Subcutaneous abdominal adipose tissue (tissue), 5 donors: ENCODE data around the gene TMEM88.

Experiments
- H3K27ac ChIP-seq: one replicate; pipeline ENCODE4 v1.7.0; 2013; ENCODE audit warnings: low read depth, mild to moderate bottlenecking, inconsistent platforms, low read length, moderate library complexity
- H3K27me3 ChIP-seq, 5 donors: one replicate each; pipeline ENCODE4 v1.7.0; 2013; ENCODE audit warnings: low read length in 5 of 5, inconsistent platforms in 1 of 5; ENCODE audit not compliant: control insufficient read depth in 5 of 5, insufficient read depth in 4 of 5
- H3K36me3 ChIP-seq, 5 donors: one replicate each; pipeline ENCODE4 v1.7.0; 2013; ENCODE audit warnings: low read length in 5 of 5; ENCODE audit not compliant: control insufficient read depth in 5 of 5, insufficient read depth in 5 of 5
- H3K4me1 ChIP-seq, 5 donors: one replicate each; pipeline ENCODE4 v1.7.0; 2013; ENCODE audit warnings: low read length in 5 of 5, mild to moderate bottlenecking in 3 of 5, moderate library complexity in 1 of 5; ENCODE audit not compliant: control insufficient read depth in 5 of 5, insufficient read depth in 5 of 5
- H3K4me3 ChIP-seq, 5 donors: one replicate each; pipeline ENCODE4 v1.7.0; 2013; ENCODE audit warnings: low read length in 5 of 5, low read depth in 1 of 5
- H3K9ac ChIP-seq, 5 donors: one replicate each; pipeline ENCODE4 v1.7.0; 2013; ENCODE audit warnings: low read length in 5 of 5, mild to moderate bottlenecking in 4 of 5, moderate library complexity in 3 of 5
- H3K9me3 ChIP-seq, 5 donors: one replicate each; pipeline ENCODE4 v1.7.0; 2013; ENCODE audit warnings: low read length in 5 of 5; ENCODE audit not compliant: control insufficient read depth in 5 of 5
- donor health status: healthy.
- donor health status: healthy.
- donor health status: healthy.
- donor health status: healthy.
- donor health status: healthy.

The TMEM88 gene

DNA sequence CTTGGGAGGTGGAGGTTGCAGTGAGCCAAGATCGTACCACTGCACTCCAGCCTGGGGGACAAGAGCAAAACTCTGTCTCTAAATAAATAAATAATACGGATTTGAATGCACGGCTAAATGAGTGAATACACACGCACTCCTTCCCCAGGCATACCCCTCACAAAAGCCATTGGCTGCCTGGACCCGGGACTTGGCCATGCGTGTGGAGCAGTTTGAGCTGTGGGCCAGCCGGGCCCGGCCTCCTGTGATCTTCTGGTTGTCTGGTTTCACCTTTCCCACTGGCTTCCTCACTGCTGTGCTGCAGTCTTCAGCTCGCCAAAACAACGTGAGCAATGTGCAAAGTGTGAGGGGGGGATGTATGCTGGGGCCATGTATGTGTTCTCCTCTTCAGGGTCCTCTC is 22.4 kb upstream of the TMEM88 start:
- Histone ChIP-seq H3K36me3 (no peaks in the 10 kb centered on the region), H3K27ac (no peak overlapping the region), H3K4me3 (no peak overlapping the region), H3K27me3 (peaks cover 0 to 5% (median 2%) of the 10 kb centered on the region in 5 donors), H3K9ac (no peak overlapping the region), H3K4me1 (peaks cover 11 to 33% (median 21%) of the 10 kb centered on the region in 5 donors), H3K9me3 (no peaks in the 10 kb centered on the region)

GRCh38 chr17:7833011-7833794 is 21.7 kb upstream of the TMEM88 start:
- Histone ChIP-seq H3K9me3 (no peaks in the 10 kb centered on the region), H3K36me3 (no peaks in the 10 kb centered on the region), H3K4me3 (peak overlapping the region; percentile 66 to 89 (median 87)), H3K27ac (peak overlapping the region; percentile 100), H3K27me3 (peaks cover 0 to 5% (median 2%) of the 10 kb centered on the region in 5 donors), H3K4me1 (peaks cover 11 to 39% (median 26%) of the 10 kb centered on the region in 5 donors), H3K9ac (peak overlapping the region in 3 of 5 donors; percentile 49 to 97 (median 68))

DNA sequence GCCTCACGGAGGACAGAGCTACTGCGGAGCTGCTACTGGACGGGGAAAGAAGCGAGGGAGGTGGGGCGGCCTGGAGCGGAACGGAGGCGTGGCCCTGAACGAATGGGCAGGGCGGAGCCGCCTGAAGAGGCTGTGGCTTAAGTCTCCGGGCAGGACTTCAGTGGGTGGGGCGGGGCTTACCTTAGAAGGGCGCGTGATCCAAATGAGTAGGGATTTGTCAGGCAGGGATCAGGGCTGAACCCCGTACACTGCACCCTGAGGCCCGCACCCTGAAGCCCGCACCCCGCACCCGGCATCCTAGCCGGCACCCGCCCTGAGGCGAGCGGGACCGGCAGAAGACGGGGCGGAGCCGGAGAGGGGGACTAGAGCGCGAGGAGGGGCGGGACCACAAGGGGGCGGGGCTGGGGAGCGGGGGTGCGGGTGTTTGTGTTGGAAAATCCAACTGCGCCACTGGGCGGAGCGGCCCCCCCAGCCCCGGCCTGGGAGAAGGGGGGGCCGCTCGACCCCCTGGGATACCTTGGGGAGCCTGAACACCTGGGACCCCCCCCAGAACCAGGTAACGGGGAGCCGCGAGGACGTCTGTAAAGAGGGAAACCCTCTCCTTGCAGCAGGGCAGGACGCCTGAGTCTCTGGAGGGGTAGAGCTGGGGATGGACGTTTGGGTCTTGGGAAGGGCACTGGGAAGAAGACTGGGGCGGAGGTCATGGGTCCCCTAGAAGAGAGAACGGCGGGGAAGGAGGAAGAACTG is 20.9 kb upstream of the TMEM88 start, which contains the start of gene KDM6B:
KDM6B (plus strand) TSS at position 423 of the 747 bp plus-strand sequence. CDS start 11,338 bp downstream, outside the sequence.
- H3K4me1 ChIP-seq: peaks cover 11 to 45% (median 33%) of the 10 kb centered on the region in 5 donors
- no peaks in the 10 kb centered on the region for H3K36me3 ChIP-seq
- peak within 1 kb of the TSS; percentile 75 to 94 (median 88) for H3K4me3 ChIP-seq
- H3K27ac ChIP-seq: peak within 1 kb of the TSS; percentile 100
- H3K27me3 ChIP-seq: peaks cover 0 to 5% (median 2%) of the 10 kb centered on the region in 5 donors
- H3K9me3 ChIP-seq: no peaks in the 10 kb centered on the region
- H3K9ac ChIP-seq: peak within 1 kb of the TSS; percentile 84 to 97 (median 91)

- H3K27me3 ChIP-seq: peaks cover 0 to 5% (median 2%) of the 10 kb centered on the region in 5 donors
- no peaks in the 10 kb centered on the region for H3K9me3 ChIP-seq
- H3K36me3 ChIP-seq: peaks cover 0 to 2% (median 0%) of the 10 kb centered on the region in 5 donors
- H3K4me1 ChIP-seq: peaks cover 11 to 51% (median 39%) of the 10 kb centered on the region in 5 donors
- peak overlapping the region; percentile 78 to 97 (median 90) for H3K9ac ChIP-seq
- H3K4me3 ChIP-seq: peak overlapping the region; percentile 75 to 94 (median 88)
- H3K27ac ChIP-seq: peak overlapping the region; percentile 100
Measured at GRCh38 chr17:7834542-7834956, 20.3 kb upstream of the TMEM88 start.

- Histone ChIP-seq H3K4me1 (peaks cover 11 to 54% (median 44%) of the 10 kb centered on the region in 5 donors), H3K27me3 (peaks cover 0 to 5% (median 2%) of the 10 kb centered on the region in 5 donors), H3K36me3 (peaks cover 0 to 8% (median 0%) of the 10 kb centered on the region in 5 donors), H3K9ac (peak overlapping the region in 4 of 5 donors; percentile 91 to 97 (median 95)), H3K9me3 (no peaks in the 10 kb centered on the region), H3K27ac (peak overlapping the region; percentile 100), H3K4me3 (peak overlapping the region; percentile 75 to 94 (median 88))
Measured at GRCh38 chr17:7834957-7835813, 19.7 kb upstream of the TMEM88 start.

DNA sequence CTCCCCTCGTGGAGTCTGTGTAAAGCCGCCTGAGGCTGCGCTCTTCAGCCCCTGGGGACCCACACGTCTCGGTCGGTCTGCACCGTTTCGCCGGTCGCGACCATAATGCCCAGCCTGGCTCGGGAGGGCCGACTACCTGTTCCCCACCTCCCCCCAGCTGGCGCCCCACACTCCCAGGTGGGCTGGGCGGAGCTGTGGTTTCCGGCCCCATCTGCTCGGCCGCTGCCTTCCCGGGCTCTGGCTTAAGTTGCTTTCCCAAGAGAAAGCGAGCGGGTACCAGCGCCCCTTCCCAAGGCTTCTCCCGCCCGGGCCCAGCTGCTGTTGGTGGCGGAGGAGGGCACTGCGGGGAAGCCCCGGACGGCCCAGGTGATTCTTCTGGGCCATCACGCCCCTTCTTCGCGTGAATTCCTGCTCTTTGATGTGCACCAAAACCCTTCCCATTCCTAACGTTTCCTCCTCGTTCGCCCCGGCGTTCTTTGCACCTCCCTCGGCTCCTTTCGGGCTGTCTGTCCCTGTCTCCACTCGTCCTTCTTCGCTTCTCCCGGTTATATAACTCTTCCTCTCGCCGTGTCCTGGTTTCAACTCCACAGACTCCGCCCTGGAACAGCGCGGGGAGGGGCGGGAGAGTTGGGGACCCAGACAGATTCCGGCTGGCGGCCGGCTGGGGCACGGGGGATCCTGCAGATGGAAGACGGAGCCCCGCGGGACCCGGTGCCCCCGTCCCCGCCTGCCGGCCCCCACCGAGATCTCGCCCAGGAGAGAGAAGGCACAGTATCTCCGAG is 18.9 kb upstream of the TMEM88 start:
- Histone ChIP-seq H3K4me3 (peak overlapping the region; percentile 75 to 89 (median 88)), H3K36me3 (peaks cover 0 to 9% (median 0%) of the 10 kb centered on the region in 5 donors), H3K27ac (peak overlapping the region; percentile 100), H3K4me1 (peaks cover 13 to 61% (median 48%) of the 10 kb centered on the region in 5 donors), H3K27me3 (peaks cover 0 to under 1% (median 0%) of the 10 kb centered on the region in 5 donors), H3K9ac (peak overlapping the region; percentile 56 to 97 (median 91)), H3K9me3 (no peaks in the 10 kb centered on the region)

- Histone ChIP-seq H3K9me3 (no peaks in the 10 kb centered on the region), H3K27ac (peak overlapping the region; percentile 100), H3K36me3 (peaks cover 0 to 9% (median 0%) of the 10 kb centered on the region in 5 donors), H3K27me3 (no peaks in the 10 kb centered on the region), H3K9ac (peak overlapping the region; percentile 79 to 97 (median 91)), H3K4me3 (peak overlapping the region; percentile 69 to 89 (median 87)), H3K4me1 (peaks cover 17 to 67% (median 54%) of the 10 kb centered on the region in 5 donors)
Measured at GRCh38 chr17:7836596-7837407, 18.1 kb upstream of the TMEM88 start.

DNA sequence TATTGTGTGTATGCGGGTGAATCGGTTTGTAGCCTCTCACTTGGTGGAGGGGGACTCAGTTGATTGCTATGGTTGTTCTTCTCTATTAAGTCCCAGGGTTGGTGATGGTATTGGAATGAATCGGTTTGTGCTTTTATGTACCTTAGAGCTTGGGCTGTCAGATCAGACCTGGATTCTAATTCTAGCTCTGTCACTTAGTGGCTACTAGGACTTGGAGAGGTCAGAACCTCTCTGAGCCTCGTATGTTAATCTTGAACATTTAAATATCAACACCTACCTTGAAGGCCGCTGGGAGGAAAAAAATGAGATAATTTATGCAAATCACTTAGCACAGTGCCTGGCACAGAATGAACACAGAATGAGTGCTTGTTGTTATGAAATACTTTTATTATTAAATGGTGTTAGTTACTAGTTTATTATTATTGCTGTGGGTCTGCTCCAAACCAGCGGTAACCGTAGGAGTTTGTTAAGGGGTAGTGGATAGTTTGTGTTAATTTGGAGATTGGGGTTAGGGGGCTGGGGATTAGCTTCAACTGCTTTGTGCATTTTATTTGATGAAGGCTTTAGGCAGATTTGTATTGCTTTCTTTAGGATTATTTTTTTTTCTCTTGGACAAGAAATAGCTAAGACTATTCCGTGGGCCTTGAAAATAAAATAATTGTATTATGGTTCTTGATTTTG is 17.3 kb upstream of the TMEM88 start:
- Histone ChIP-seq H3K4me1 (peaks cover 17 to 70% (median 54%) of the 10 kb centered on the region in 5 donors), H3K27me3 (no peaks in the 10 kb centered on the region), H3K36me3 (peaks cover 0 to 9% (median 0%) of the 10 kb centered on the region in 5 donors), H3K9ac (peak overlapping the region; percentile 38 to 97 (median 87)), H3K4me3 (peak overlapping the region; percentile 69 to 89 (median 87)), H3K9me3 (no peaks in the 10 kb centered on the region), H3K27ac (peak overlapping the region; percentile 100)
